Endothelial cell of umbilical vein (primary cell): ENCODE data around the gene VCP. TPM values are rescaled to one million over a fixed set of nuclear protein-coding genes. Genes with fewer than 3 reads are reported as not detected.
A peak's percentile ranks its signal among the peaks of the same experiment; 100 is the strongest.

Experiments used
- BruUV-seq: library from RNA; stranded (reverse); fragments of 400-500 nt; replicated peaks from 2 replicates; lab custom pipeline; 2021; lab: Mats Ljungman, UMichigan
- CTCF ChIA-PET: fragments of 300-600, 350-600 bp; sonication (Branson Sonifier 250); formaldehyde crosslinking; loops from one replicate; lab custom pipeline; 2021; ENCODE audit warnings: antibody characterized with exemption, inconsistent platforms; lab: Charles Lee
- POLR2A ChIA-PET: fragments of 300-600, 350-600 bp; sonication (Branson Sonifier 250); formaldehyde crosslinking; loops from one replicate; lab custom pipeline; 2021; ENCODE audit warnings: antibody characterized with exemption, inconsistent platforms; lab: Charles Lee
- DNase-seq: peaks from one replicate; pipeline ENCODE4 v3.0.0-alpha.2; 2011; ENCODE audit warnings: low read depth, low spot score
- FAIRE-seq: peaks from 2 replicates; lab custom pipeline; 2011; peaks lifted over from hg19 to GRCh38; lab: Jason Lieb, UNC
- H2AFZ ChIP-seq: 2 replicates; pipeline ENCODE4 v1.6.0; 2012; ENCODE audit warnings: low read depth, low read length, control low read depth, inconsistent platforms
- H3K27ac ChIP-seq: 2 replicates; pipeline ENCODE4 v1.5.1; 2011; ENCODE audit warnings: low read depth, mild to moderate bottlenecking, control low read depth, low read length, moderate library complexity; ENCODE audit not compliant: insufficient read depth
- H3K27me3 ChIP-seq, 2 experiments: 2 replicates each; pipeline versions ENCODE4 v1.6.0 to v1.6.1; 2011; ENCODE audit warnings: low read length in 2 of 2, mixed read lengths in 1 of 2; ENCODE audit not compliant: control insufficient read depth in 2 of 2, insufficient read depth in 2 of 2
- H3K36me3 ChIP-seq, 2 experiments: 2 replicates in 1 of 2; 3 replicates in 1 of 2; pipeline ENCODE4 v1.5.1; 2011; ENCODE audit warnings: low read length in 2 of 2, mild to moderate bottlenecking in 1 of 2, moderate library complexity in 1 of 2; ENCODE audit not compliant: control insufficient read depth in 2 of 2, insufficient read depth in 2 of 2; ENCODE audit errors: extremely low read depth in 1 of 2
- H3K4me1 ChIP-seq: 3 replicates; pipeline ENCODE4 v1.5.1; 2011; ENCODE audit warnings: mild to moderate bottlenecking, low read length; ENCODE audit not compliant: control insufficient read depth, insufficient read depth; ENCODE audit errors: extremely low read depth
- H3K4me2 ChIP-seq: 2 replicates; pipeline ENCODE4 v1.6.1; 2011; ENCODE audit warnings: low read length, control low read depth, mixed read lengths; ENCODE audit not compliant: insufficient read depth
- H3K4me3 ChIP-seq, 3 experiments: fragments of 200-600 bp in 1 of 3; sonication (generic), shearing (Covaris generic) in 1 of 3; replicated peaks in 1 of 3; 2 replicates each; pipeline ENCODE4 v1.5.1; 2011 to 2016; ENCODE audit warnings: control low read depth in 3 of 3, low read length in 3 of 3, mild to moderate bottlenecking in 2 of 3, inconsistent platforms in 1 of 3, low read depth in 1 of 3, moderate library complexity in 1 of 3; ENCODE audit not compliant: insufficient read depth in 1 of 3
- H3K79me2 ChIP-seq: 2 replicates; pipeline ENCODE4 v1.6.0; 2012; ENCODE audit warnings: low read length, inconsistent platforms; ENCODE audit not compliant: control insufficient read depth, insufficient read depth
- H3K9ac ChIP-seq: replicated peaks from 2 replicates; pipeline ENCODE3; 2011; ENCODE audit warnings: low read length, control low read depth; ENCODE audit not compliant: insufficient read depth; ENCODE audit errors: extremely low read depth
- H3K9me1 ChIP-seq: replicated peaks from 3 replicates; pipeline ENCODE4 v1.6.0; 2011; ENCODE audit warnings: mild to moderate bottlenecking, low read length; ENCODE audit not compliant: control insufficient read depth, insufficient read depth; ENCODE audit errors: extremely low read depth
- H3K9me3 ChIP-seq: replicated peaks from 2 replicates; pipeline ENCODE4 v1.5.1; 2012; ENCODE audit warnings: low read length, inconsistent platforms; ENCODE audit not compliant: control insufficient read depth, insufficient read depth
- H4K20me1 ChIP-seq: replicated peaks from 2 replicates; pipeline ENCODE3; 2011; ENCODE audit warnings: mild to moderate bottlenecking, low read length; ENCODE audit not compliant: control insufficient read depth, insufficient read depth; ENCODE audit errors: extremely low read depth
- EZH2 ChIP-seq: IDR thresholded peaks from 2 replicates; pipeline ENCODE4 v1.6.1; 2012; ENCODE audit warnings: borderline replicate concordance, low read depth, mild to moderate bottlenecking, moderate library complexity, low read length, inconsistent platforms; ENCODE audit not compliant: severe bottlenecking
- FOS ChIP-seq: IDR thresholded peaks from 2 replicates; pipeline ENCODE4 v1.6.1; 2011; ENCODE audit warnings: mild to moderate bottlenecking, low read length, moderate library complexity, borderline replicate concordance; ENCODE audit not compliant: insufficient read depth
- GATA2 ChIP-seq: IDR thresholded peaks from 2 replicates; pipeline ENCODE4 v1.7.0; 2011; ENCODE audit warnings: low read depth, mild to moderate bottlenecking, moderate library complexity, mixed read lengths, low read length; ENCODE audit not compliant: insufficient read length, insufficient read depth
- JUN ChIP-seq: IDR thresholded peaks from 2 replicates; pipeline ENCODE4 v1.6.1; 2011; ENCODE audit warnings: borderline replicate concordance, low read depth; ENCODE audit not compliant: insufficient read length, insufficient read depth
- MYC ChIP-seq: IDR thresholded peaks from one replicate; pipeline ENCODE4 v1.6.1; 2011; ENCODE audit warnings: mild to moderate bottlenecking, low read depth, low read length
- POLR2A ChIP-seq: IDR thresholded peaks from 2 replicates; pipeline ENCODE4 v1.6.1; 2012; ENCODE audit warnings: low read depth, mild to moderate bottlenecking, control low read depth, low read length
- POLR2AphosphoS5 ChIP-seq: IDR thresholded peaks from 2 replicates; pipeline ENCODE4 v1.6.1; 2012; ENCODE audit warnings: low read depth, mild to moderate bottlenecking, control low read depth, low read length, moderate library complexity; ENCODE audit not compliant: insufficient read depth
- dilution Hi-C: fragments of 300-500 bp; cut with MboI; formaldehyde crosslinking; loops from one replicate; pipeline ENCODE4 v1.15.0; 2019; ENCODE audit warnings: low sequenced_read_pairs; ENCODE audit not compliant: extremely low pct_ligation_motif_present
- intact Hi-C: fragments of 100-400 bp; cut with micrococcal nuclease; formaldehyde crosslinking; loops from one replicate; pipeline ENCODE4 v1.10.0; 2022
- polyA plus RNA-seq, 4 experiments: library from polyadenylated mRNA; depleted of rRNA in 3 of 4; stranded (reverse) in 3 of 4; unstranded in 1 of 4; fragments of >200 nt; gene quantifications; 2 replicates each; pipeline versions ENCODE4 v1.2.1 to v1.2.3, GENCODE V29; 2011 to 2012; ENCODE audit warnings: missing spikeins in 1 of 4
- total RNA-seq: library from RNA; stranded (reverse); gene quantifications from 2 replicates; pipeline ENCODE4 v1.2.3, GENCODE V29; 2021
- TF ChIP-seq, protein P1 (sequence below): IDR thresholded peaks from 2 replicates; pipeline ENCODE4 v1.6.1; 2011; ENCODE audit not compliant: insufficient read depth, insufficient read length
- TF ChIP-seq, protein P2 (sequence below), 2 donors: IDR thresholded peaks; 1 replicate in 1 of 2; 2 replicates in 1 of 2; pipeline ENCODE4 v1.5.1; 2011; ENCODE audit warnings: low read length in 2 of 2, mild to moderate bottlenecking in 2 of 2, moderate library complexity in 2 of 2, control low read depth in 1 of 2, inconsistent platforms in 1 of 2, low read depth in 1 of 2; ENCODE audit not compliant: insufficient read depth in 1 of 2; ENCODE audit errors: extremely low read depth in 1 of 2

The VCP gene
- total and polyA plus RNA-seq, 2 donors (not counting 3 experiments of a cell fraction or from before 2014, with no cell fraction given), result 349 to 493 TPM

GRCh38 chr9:35114113-35114839 lies 41.9 kb upstream of the VCP start:
- intact Hi-C loops (loop anchor here (1.0 to 5.0 kb wide), 3 partner anchors 42 to 488 kb away; partner anchors contain the start of gene VCP), dilution Hi-C loops (no loop called here)
- H2AFZ ChIP-seq, result peak overlapping the region; percentile 54
- H3K9me3 ChIP-seq, result no peaks in the 10 kb centered on the region
- H3K4me2 ChIP-seq, result peak overlapping the region; percentile 90
- H3K9me1 ChIP-seq, result no peaks in the 10 kb centered on the region
- peak overlapping the region; percentile 96 for H3K27ac ChIP-seq
- BruUV-seq, result TSS peak; percentile 98
- H4K20me1 ChIP-seq, result no peaks in the 10 kb centered on the region
- H3K27me3 ChIP-seq, result no peaks in the 10 kb centered on the region
- TF ChIP-seq POLR2A (no peak), FOS (no peak), MYC (no peak), GATA2 (no peak), POLR2AphosphoS5 (no peak), JUN (no peak), EZH2 (no peak)
- TF ChIP-seq, protein P1, sequence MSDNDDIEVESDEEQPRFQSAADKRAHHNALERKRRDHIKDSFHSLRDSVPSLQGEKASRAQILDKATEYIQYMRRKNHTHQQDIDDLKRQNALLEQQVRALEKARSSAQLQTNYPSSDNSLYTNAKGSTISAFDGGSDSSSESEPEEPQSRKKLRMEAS, result no peak
- TF ChIP-seq, protein P2, sequence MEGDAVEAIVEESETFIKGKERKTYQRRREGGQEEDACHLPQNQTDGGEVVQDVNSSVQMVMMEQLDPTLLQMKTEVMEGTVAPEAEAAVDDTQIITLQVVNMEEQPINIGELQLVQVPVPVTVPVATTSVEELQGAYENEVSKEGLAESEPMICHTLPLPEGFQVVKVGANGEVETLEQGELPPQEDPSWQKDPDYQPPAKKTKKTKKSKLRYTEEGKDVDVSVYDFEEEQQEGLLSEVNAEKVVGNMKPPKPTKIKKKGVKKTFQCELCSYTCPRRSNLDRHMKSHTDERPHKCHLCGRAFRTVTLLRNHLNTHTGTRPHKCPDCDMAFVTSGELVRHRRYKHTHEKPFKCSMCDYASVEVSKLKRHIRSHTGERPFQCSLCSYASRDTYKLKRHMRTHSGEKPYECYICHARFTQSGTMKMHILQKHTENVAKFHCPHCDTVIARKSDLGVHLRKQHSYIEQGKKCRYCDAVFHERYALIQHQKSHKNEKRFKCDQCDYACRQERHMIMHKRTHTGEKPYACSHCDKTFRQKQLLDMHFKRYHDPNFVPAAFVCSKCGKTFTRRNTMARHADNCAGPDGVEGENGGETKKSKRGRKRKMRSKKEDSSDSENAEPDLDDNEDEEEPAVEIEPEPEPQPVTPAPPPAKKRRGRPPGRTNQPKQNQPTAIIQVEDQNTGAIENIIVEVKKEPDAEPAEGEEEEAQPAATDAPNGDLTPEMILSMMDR (IDR thresholded peaks at IDR 0.05; ENCODE audit: extremely low read depth in 1 of 2, insufficient read depth in 1 of 2, low read depth in 1 of 2, low read length in 2 of 2), result no peak
- H3K4me3 ChIP-seq, result peak overlapping the region; percentile 37 to 76 (median 67)
- H3K36me3 ChIP-seq, result no peaks in the 10 kb centered on the region
- H3K79me2 ChIP-seq, result peaks cover 27% of the 10 kb centered on the region
- POLR2A ChIA-PET, result interaction anchor here (0.8 to 1.9 kb wide), 5 partner anchors 34 to 309 kb away, joined by 3 to 8 read pairs (median 5); partner anchors contain the start of genes FANCG, UNC13B and VCP
- peaks cover 52% of the 10 kb centered on the region for H3K4me1 ChIP-seq
- CTCF ChIA-PET, result interaction anchor here (0.6 to 4.6 kb wide), 14 partner anchors 11 to 497 kb away, joined by 3 to 83 read pairs (median 7); partner anchors contain the start of genes PIGO, STOML2, UNC13B and VCP
- H3K9ac ChIP-seq, result peak overlapping the region; percentile 94
- DNase-seq, result peak; percentile 87
- FAIRE-seq, result peak; percentile 99
